Measurements from ENCODE around the gene ETV6. TPM values are rescaled to one million over a fixed set of nuclear protein-coding genes. Genes with fewer than 3 reads are reported as not detected.

The ETV6 gene
- total RNA-seq, 6 experiments from 2014 or later, result 7.2 to 28.3 (median 11.0) TPM

GRCh38 chr12:11703378-11703777 is 53.9 kb downstream of the ETV6 start:
- WGBS (ENCODE audit: insufficient coverage, low coverage, low lambda C conversion rate, missing lambda C conversion rate), result 86% methylated on average over 4 of the region's 4 CpGs
- Histone ChIP-seq H3K36me3 (no peaks in the 10 kb centered on the region), H3K4me3 (no peak overlapping the region), H3K27me3 (no peaks in the 10 kb centered on the region), H3K4me1 (peaks cover 0 to 40% (median 0%) of the 10 kb centered on the region in 4 donors), H3K9me3 (no peaks in the 10 kb centered on the region), H3K27ac (no peak overlapping the region)
- DNase-seq (no peak), ATAC-seq (no peak)
- intact Hi-C loops (cut with DNase I), result no loop called here
- TF ChIP-seq, protein P1, sequence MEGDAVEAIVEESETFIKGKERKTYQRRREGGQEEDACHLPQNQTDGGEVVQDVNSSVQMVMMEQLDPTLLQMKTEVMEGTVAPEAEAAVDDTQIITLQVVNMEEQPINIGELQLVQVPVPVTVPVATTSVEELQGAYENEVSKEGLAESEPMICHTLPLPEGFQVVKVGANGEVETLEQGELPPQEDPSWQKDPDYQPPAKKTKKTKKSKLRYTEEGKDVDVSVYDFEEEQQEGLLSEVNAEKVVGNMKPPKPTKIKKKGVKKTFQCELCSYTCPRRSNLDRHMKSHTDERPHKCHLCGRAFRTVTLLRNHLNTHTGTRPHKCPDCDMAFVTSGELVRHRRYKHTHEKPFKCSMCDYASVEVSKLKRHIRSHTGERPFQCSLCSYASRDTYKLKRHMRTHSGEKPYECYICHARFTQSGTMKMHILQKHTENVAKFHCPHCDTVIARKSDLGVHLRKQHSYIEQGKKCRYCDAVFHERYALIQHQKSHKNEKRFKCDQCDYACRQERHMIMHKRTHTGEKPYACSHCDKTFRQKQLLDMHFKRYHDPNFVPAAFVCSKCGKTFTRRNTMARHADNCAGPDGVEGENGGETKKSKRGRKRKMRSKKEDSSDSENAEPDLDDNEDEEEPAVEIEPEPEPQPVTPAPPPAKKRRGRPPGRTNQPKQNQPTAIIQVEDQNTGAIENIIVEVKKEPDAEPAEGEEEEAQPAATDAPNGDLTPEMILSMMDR (IDR thresholded peaks at IDR 0.05), result no peak
- no peak for TF ChIP-seq POLR2A (IDR thresholded peaks at IDR 0.05)

DNA sequence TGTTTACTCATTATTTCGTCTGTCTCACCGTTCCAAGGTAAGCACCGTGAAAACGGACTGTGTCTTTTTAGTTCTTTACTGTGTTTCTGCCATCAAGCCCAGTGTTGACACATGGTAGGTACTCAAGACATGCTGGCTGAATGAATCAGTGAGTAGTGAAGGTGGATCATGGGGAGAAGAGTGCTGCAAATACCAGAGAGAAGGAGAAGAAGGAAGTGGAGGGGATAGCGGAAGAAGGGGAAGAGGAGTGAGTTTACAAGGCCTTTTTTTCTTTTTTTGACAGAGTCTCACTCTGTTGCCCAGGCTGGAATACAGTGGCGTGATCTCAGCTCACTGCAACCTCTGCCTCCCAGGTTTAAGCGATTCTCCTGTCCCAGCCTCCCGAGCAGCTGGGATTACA is 54.6 kb downstream of the ETV6 start:
- Histone ChIP-seq H3K9me3 (no peaks in the 10 kb centered on the region), H3K27me3 (no peaks in the 10 kb centered on the region), H3K4me1 (peaks cover 0 to 33% (median 0%) of the 10 kb centered on the region in 4 donors), H3K27ac (no peak overlapping the region), H3K36me3 (no peaks in the 10 kb centered on the region), H3K4me3 (no peak overlapping the region)
- intact Hi-C loops (cut with DNase I), result no loop called here
- ATAC-seq, result no peak
- no peak for DNase-seq
- TF ChIP-seq POLR2A (IDR thresholded peaks at IDR 0.05), result no peak
- TF ChIP-seq, protein P1 (IDR thresholded peaks at IDR 0.05), result no peak
- 84% methylated on average over 6 of the region's 8 CpGs for WGBS (ENCODE audit: insufficient coverage, low coverage, low lambda C conversion rate, missing lambda C conversion rate)

- WGBS (ENCODE audit: insufficient coverage, low coverage, low lambda C conversion rate, missing lambda C conversion rate), result 34% methylated on average over 7 of the region's 7 CpGs
- H3K27me3 ChIP-seq, result no peaks in the 10 kb centered on the region
- H3K36me3 ChIP-seq, result no peaks in the 10 kb centered on the region
- peak overlapping the region in 1 of 3 donors; percentile 38 for H3K27ac ChIP-seq
- peaks cover 0 to 33% (median 0%) of the 10 kb centered on the region in 4 donors for H3K4me1 ChIP-seq
- H3K9me3 ChIP-seq, result no peaks in the 10 kb centered on the region
- TF ChIP-seq, protein P1 (IDR thresholded peaks at IDR 0.05), result no peak
- no peak for TF ChIP-seq POLR2A (IDR thresholded peaks at IDR 0.05)
- intact Hi-C loops (cut with DNase I), result no loop called here
- ATAC-seq, result peak in 2 of 4 donors; percentile 27 to 63
- no peak for DNase-seq
- H3K4me3 ChIP-seq, result no peak overlapping the region
Observed at GRCh38 chr12:11705010-11705409, 55.5 kb downstream of the ETV6 start.

DNA sequence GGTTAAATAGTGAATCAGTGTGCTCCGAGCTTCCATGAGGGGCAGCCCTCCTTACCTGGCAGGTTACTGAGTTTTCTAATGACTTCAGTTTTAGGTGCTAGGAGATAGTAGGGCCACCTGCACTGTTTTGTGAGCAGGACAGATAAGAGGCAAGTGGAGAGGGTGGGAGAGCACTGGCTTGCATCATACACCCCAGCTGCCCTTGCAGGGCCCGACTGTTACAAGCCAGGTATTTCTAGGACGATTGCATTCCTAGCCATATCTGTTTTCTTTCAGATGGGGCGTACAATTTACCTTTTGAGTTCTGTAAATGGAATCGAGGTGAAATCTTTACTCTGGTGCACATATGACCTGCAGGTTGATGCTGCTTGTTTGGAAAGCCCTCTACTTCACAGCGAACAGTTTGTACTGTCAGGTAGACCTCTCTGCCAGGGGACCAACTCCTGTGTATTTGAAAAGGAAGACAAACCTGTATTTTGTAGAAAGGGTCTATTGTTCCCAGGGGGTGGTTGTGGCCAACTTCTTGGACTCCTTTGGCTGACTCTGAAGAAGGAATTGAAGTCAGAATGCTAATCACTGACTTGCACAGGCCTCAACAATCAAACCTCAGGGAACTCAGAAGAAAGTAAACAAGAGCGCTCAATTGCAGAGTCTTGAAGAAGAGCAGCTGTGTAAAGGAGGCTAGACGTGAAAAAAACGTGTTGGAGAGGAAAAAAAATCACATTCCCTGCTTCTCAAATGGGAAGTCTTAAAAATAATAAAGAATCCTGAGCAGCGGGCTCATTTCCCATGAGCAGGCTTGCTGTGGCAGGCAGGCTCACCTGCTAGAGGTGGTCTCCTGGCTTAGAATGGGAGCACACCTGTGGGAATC is 57.3 kb downstream of the ETV6 start:
- Histone ChIP-seq H3K36me3 (no peaks in the 10 kb centered on the region), H3K4me3 (no peak overlapping the region), H3K27ac (peak overlapping the region in 1 of 3 donors; percentile 48), H3K27me3 (no peaks in the 10 kb centered on the region), H3K9me3 (no peaks in the 10 kb centered on the region), H3K4me1 (peaks cover 0 to 41% (median 2%) of the 10 kb centered on the region in 4 donors)
- intact Hi-C loops (cut with DNase I), result no loop called here
- peak in 3 of 4 donors; percentile 18 to 38 (median 33) for ATAC-seq
- TF ChIP-seq POLR2A (IDR thresholded peaks at IDR 0.05), result no peak
- TF ChIP-seq, protein P1 (IDR thresholded peaks at IDR 0.05), result no peak
- no peak for DNase-seq
- 59% methylated on average over 10 of the region's 10 CpGs for WGBS (ENCODE audit: insufficient coverage, low coverage, low lambda C conversion rate, missing lambda C conversion rate)

Measured in right lobe of liver (tissue), 6 donors.